ENCODE data around the gene ZDHHC11.

Gene ZDHHC11

GRCh38 chr5:850511-851006 lies at the start of gene ZDHHC11:
Gene ZDHHC11, minus strand, starts transcription at chr5:850986. Its CDS starts 384 bp downstream, at chr5:850602.
- no peak for DNase-seq (ENCODE audit: low read depth in 2 of 2)

GRCh38 chr5:893711-894110 lies 42.9 kb upstream of the ZDHHC11 start:
- DNase-seq (ENCODE audit: low read depth in 2 of 2), result no peak

- no peak for DNase-seq (ENCODE audit: low read depth in 2 of 2)
Measured at GRCh38 chr5:893137-893506, 42.3 kb upstream of the ZDHHC11 start.

GRCh38 chr5:892394-893136 lies 41.8 kb upstream of the ZDHHC11 start, which contains the start of the genes BRD9 and TRIP13:
Gene BRD9, minus strand, starts transcription at chr5:892801. Its CDS starts 144 bp downstream, at chr5:892657.
Gene TRIP13, plus strand, starts transcription at chr5:892884. Its CDS starts 115 bp downstream, at chr5:892999.
- DNase-seq (ENCODE audit: low read depth in 2 of 2), result peak; percentile 50 to 81

- no peak for DNase-seq (ENCODE audit: low read depth in 2 of 2)
Measured at GRCh38 chr5:891837-892393, 41.1 kb upstream of the ZDHHC11 start.

GRCh38 chr5:891117-891836 lies 40.5 kb upstream of the ZDHHC11 start:
- DNase-seq (ENCODE audit: low read depth in 2 of 2), result no peak

GRCh38 chr5:889075-889710 lies 38.4 kb upstream of the ZDHHC11 start:
- DNase-seq (ENCODE audit: low read depth in 2 of 2), result no peak

- DNase-seq (ENCODE audit: low read depth in 2 of 2), result no peak
Measured at GRCh38 chr5:888638-889035, 37.9 kb upstream of the ZDHHC11 start.

- no peak for DNase-seq (ENCODE audit: low read depth in 2 of 2)
Measured at GRCh38 chr5:887947-888637, 37.3 kb upstream of the ZDHHC11 start.

GRCh38 chr5:886716-887325 lies 36.0 kb upstream of the ZDHHC11 start:
- DNase-seq (ENCODE audit: low read depth in 2 of 2), result no peak

- no peak for DNase-seq (ENCODE audit: low read depth in 2 of 2)
Measured at GRCh38 chr5:886036-886435, 35.2 kb upstream of the ZDHHC11 start.

- no peak for DNase-seq (ENCODE audit: low read depth in 2 of 2)
Measured at GRCh38 chr5:885529-885928, 34.7 kb upstream of the ZDHHC11 start.

GRCh38 chr5:885127-885442 lies 34.3 kb upstream of the ZDHHC11 start:
- no peak for DNase-seq (ENCODE audit: low read depth in 2 of 2)

GRCh38 chr5:884345-885126 lies 33.8 kb upstream of the ZDHHC11 start:
- no peak for DNase-seq (ENCODE audit: low read depth in 2 of 2)

- DNase-seq (ENCODE audit: low read depth in 2 of 2), result no peak
Measured at GRCh38 chr5:883475-884181, 32.8 kb upstream of the ZDHHC11 start.

- DNase-seq (ENCODE audit: low read depth in 2 of 2), result no peak
Measured at GRCh38 chr5:882253-883183, 31.7 kb upstream of the ZDHHC11 start.

- DNase-seq (ENCODE audit: low read depth in 2 of 2), result no peak
Measured at GRCh38 chr5:881551-881935, 30.8 kb upstream of the ZDHHC11 start.

- no peak for DNase-seq (ENCODE audit: low read depth in 2 of 2)
Measured at GRCh38 chr5:880816-881550, 30.2 kb upstream of the ZDHHC11 start.
